HG02852 (cell line): ENCODE data around the gene FOXI1.
A peak's percentile ranks its signal among the peaks of the same experiment; 100 is the strongest.

Experiments
- ATAC-seq: cut with Tn5 transposase; IDR thresholded peaks from one replicate; pipeline ENCODE4 v1.9.1; 2021; ENCODE audit warnings: mild to moderate bottlenecking, moderate library complexity; ENCODE audit not compliant: unreplicated experiment

The FOXI1 gene

DNA sequence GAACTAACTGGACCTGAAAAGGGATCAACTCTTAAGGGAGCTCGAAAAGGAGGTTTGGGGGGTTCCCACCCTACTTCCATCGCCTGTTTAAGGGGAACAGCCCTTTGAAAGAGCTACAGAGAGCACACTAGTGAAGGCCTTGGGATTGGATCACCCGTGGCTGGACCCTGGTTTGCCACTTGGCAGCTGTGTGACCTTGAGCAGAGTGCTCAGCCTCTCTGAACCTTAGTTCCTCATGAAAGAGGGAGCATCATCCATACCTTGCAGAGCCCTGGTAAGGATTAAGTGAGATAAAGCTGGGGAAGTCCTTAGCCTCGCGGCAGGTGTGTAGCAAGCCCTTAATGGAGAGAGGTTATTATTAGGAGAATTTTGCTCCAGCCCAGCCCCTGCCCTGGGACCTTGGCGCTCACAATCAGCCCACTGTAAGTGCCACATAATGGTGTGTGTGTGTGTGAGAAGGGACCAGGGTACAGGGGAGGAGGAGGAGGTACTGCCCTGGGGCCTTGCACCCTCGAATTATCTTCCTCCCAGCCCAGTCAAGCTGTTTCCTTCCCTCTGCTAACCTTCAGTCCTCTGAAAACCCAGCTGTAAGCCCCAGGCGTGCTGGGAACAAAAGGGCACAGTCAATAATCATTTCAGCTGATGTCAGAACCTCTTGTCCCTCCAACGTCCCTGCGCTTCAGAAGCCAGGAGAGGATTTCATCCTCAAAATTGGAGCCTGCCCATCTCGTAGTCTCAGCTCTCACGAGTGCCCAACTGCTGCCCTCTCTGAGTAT, 42.9 kb downstream of the FOXI1 start:
- no peak for ATAC-seq

- no peak for ATAC-seq
Measured at GRCh38 chr5:170149206-170149515, 43.5 kb downstream of the FOXI1 start.

- ATAC-seq: no peak
Measured at GRCh38 chr5:170150713-170151096, 45.0 kb downstream of the FOXI1 start.

GRCh38 chr5:170151097-170151831, 45.6 kb downstream of the FOXI1 start:
- ATAC-seq: peak; percentile 82

GRCh38 chr5:170152767-170153166, 47.1 kb downstream of the FOXI1 start:
- ATAC-seq: no peak

DNA sequence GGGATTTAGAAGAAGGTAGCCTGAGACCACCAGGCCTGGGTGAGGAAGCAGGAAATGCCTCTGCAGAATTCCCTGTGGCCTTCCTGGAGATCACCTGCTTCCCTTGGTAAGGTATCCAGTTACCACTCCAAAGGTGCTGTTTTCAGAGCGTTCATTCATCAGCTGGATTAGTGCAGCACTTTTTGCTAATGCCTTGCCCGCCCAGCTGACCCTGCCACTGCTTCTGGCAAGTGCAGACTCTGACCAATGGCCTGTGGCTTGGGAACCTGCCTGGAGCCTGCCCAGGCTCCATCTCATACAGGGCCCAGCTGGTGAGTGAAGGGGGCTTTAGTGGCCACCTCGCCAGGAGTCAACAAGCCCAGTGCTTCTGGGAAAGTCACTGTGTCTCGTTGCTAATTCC, 48.6 kb downstream of the FOXI1 start:
- no peak for ATAC-seq

DNA sequence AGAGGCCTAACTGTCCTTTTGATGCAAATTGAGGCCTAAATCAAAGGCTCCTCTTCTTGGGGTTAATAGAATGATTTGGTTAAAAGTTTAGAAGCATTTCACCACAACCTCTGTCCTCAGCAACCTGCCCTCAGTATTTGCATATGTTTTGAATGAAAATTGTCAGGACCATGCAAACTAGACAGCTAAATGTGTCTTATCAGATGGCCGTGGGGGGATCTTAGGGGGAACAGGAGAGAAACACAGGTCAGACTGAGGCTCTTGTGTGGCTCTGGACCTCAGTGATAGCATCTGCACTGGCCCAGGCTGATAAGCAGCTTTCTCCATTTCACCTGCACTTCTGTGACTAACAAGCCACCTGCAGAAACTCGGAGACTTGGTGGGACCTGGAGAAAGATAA, 49.0 kb downstream of the FOXI1 start:
- no peak for ATAC-seq

- no peak for ATAC-seq
Measured at GRCh38 chr5:170155771-170156170, 50.1 kb downstream of the FOXI1 start.

DNA sequence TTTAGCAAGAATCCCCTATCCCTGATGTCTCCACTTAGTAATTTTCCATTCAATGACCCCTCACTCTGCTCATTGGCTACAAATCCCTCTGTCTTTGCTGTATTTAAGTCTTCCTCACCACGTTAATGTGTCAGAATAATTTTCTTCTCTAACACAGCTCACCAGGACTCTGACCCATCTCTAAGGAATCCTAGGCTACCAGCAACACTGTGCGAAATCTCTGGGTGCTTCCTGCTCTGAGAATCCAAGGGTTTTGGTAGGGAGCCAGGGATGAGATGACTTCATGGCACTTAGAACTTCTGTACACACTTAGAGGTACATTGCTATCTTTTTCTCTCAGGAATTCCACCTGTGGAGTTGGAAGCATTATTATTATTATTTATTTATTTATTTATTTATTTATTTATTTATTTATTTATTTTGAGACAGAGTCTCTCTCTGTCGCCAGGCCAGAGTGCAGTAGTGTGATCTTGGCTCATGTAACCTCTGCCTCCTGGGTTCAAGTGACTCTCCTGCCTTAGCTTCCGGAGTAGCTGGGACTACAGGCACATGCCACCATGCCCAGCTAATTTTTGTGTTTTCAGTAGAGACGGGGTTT, 53.5 kb downstream of the FOXI1 start:
- ATAC-seq: no peak
